Stimulated activated effector memory CD8-positive, alpha-beta T cell treated with anti-CD3 and anti-CD28 coated beads, Interleukin-12 subunit alpha, Interleukin-12 subunit beta, amount 100 ng/mL, for 72 hours (primary cell): ENCODE results near the gene JPH2.
"Not testable (repeated sequence)": the region's sequence is repeated elsewhere in the genome, so short reads cannot be mapped to it uniquely, and the experiment has no call there.

Experiments used
- ATAC-seq: fragments of 150-1000 bp; cut with Tn5 transposase; 2 replicates; pipeline ENCODE4 v1.10.0; 2021
- DNase-seq, 2 donors: peaks; one replicate each; pipeline ENCODE4 v3.0.0; 2021 to 2022; ENCODE audit warnings: low spot score in 2 of 2
- H3K27ac Mint-ChIP-seq: one replicate; pipeline ENCODE4 v1.8.0; 2022; ENCODE audit warnings: mild to moderate bottlenecking, mixed read lengths
- H3K36me3 Mint-ChIP-seq: one replicate; pipeline ENCODE4 v1.8.0; 2022; ENCODE audit warnings: mild to moderate bottlenecking, mixed read lengths
- H3K4me1 Mint-ChIP-seq: one replicate; pipeline ENCODE4 v1.8.0; 2022; ENCODE audit warnings: mixed read lengths
- H3K4me3 Mint-ChIP-seq: one replicate; pipeline ENCODE4 v1.8.0; 2022; ENCODE audit warnings: mild to moderate bottlenecking, mixed read lengths
- H3K9me3 Mint-ChIP-seq: one replicate; pipeline ENCODE4 v1.8.0; 2022; ENCODE audit warnings: mixed read lengths

JPH2 gene

DNA sequence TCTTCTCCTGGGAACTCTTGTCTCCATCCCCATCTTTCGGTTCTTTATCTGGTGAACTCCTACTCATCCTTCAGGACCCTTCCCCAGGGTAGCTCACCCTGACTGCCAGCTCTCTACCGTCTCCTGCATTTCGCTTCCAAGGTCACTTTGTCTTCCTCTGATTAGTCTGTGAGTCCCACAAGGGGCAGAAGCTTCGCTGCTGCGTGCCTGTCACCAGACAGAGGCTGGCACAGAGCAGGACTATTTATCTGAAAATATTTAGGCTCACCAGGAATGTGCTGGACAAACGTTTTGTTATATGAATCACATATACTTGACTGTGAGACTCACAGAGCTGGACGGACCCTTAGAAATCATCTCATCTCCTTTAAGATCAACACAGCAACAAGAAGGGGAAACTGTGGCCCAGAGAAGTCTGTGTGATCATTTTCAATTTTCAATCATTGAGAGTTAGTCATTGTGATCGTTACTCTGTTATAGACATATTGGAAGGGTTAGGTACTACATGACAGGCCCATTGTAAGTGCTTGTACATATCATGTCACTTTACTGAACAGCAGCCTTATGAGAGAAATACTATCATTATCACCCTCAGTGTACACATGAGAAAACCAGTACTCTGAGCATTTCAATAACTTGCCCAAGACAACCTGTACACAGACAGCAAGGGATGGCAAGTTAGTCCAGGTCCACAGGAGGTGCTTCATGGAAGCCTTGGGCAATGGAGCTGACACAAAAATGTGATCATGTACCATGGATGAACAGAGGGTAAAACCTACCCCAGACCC, 51.4 kb downstream of the JPH2 start:
- Mint-ChIP-seq H3K4me3 (no peak overlapping the region), H3K4me1 (no peaks in the 10 kb centered on the region), H3K9me3 (no peaks in the 10 kb centered on the region), H3K27ac (no peak overlapping the region), H3K36me3 (no peaks in the 10 kb centered on the region)
- ATAC-seq (peak; percentile 57), DNase-seq (no peak)

GRCh38 chr20:44135012-44135412, 52.0 kb downstream of the JPH2 start:
- DNase-seq (no peak), ATAC-seq (peak; percentile 68)
- Mint-ChIP-seq H3K4me1 (no peaks in the 10 kb centered on the region), H3K4me3 (no peak overlapping the region), H3K36me3 (no peaks in the 10 kb centered on the region), H3K9me3 (no peaks in the 10 kb centered on the region), H3K27ac (no peak overlapping the region)

GRCh38 chr20:44133424-44133823, 53.6 kb downstream of the JPH2 start:
- Mint-ChIP-seq H3K4me1 (no peaks in the 10 kb centered on the region), H3K27ac (no peak overlapping the region), H3K9me3 (no peaks in the 10 kb centered on the region), H3K36me3 (no peaks in the 10 kb centered on the region), H3K4me3 (no peak overlapping the region)
- ATAC-seq (no peak), DNase-seq (no peak)

- no peak overlapping the region for H3K4me3 Mint-ChIP-seq
- DNase-seq = no peak
- H3K4me1 Mint-ChIP-seq = no peaks in the 10 kb centered on the region
- ATAC-seq = no peak
- no peaks in the 10 kb centered on the region for H3K36me3 Mint-ChIP-seq
- H3K27ac Mint-ChIP-seq = no peak overlapping the region
- no peaks in the 10 kb centered on the region for H3K9me3 Mint-ChIP-seq
Observed at GRCh38 chr20:44131704-44132103, 55.3 kb downstream of the JPH2 start.

GRCh38 chr20:44129911-44130718, 56.9 kb downstream of the JPH2 start:
- no peaks in the 10 kb centered on the region for H3K9me3 Mint-ChIP-seq
- ATAC-seq = no peak
- H3K36me3 Mint-ChIP-seq = no peaks in the 10 kb centered on the region
- no peaks in the 10 kb centered on the region for H3K4me1 Mint-ChIP-seq
- DNase-seq = no peak
- H3K4me3 Mint-ChIP-seq = no peak overlapping the region
- no peak overlapping the region for H3K27ac Mint-ChIP-seq

DNA sequence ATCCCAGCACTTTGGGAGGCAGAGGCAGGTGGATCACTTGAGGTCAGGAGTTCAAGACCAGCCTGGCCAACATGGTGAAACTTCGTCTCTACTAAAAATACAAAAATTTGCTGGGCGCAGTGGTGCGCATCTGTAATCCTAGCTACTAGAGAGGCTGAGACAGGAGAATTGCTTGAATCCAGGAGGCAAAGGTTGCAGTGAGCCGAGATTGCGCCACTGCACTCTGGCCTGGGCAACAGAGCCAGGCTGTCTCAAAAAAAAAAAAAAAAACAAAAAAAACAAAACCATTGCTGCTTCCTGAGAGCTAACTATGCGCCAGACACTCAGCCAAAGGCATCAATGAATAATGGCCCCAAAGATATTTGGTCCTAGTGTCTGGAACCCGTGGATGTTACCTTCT, 57.7 kb downstream of the JPH2 start:
- not testable (repeated sequence) for H3K9me3 Mint-ChIP-seq, H3K27ac Mint-ChIP-seq, H3K4me1 Mint-ChIP-seq, ATAC-seq, DNase-seq, H3K36me3 Mint-ChIP-seq, H3K4me3 Mint-ChIP-seq

DNA sequence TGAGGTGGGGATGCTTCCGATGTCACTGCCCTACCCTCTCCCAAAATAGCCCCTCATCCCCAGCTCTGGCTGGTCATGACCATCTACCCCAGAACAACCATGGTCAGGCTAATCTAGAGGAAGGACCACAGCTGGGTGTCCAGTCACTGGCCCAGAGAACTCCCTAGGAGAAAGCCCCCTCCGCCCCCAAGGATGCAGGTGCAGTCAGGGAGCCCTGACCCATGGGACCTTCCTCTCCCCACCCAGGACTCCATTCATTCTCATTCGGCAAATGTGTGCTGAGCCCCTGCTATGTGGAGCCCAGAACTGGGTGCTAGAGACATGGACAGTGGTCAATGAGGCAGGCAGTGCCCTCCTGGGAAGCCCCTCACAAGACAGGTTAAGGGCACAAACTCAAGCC, 60.5 kb downstream of the JPH2 start:
- Mint-ChIP-seq H3K4me1 (no peaks in the 10 kb centered on the region), H3K9me3 (no peaks in the 10 kb centered on the region), H3K27ac (no peak overlapping the region), H3K4me3 (no peak overlapping the region), H3K36me3 (no peaks in the 10 kb centered on the region)
- DNase-seq (no peak), ATAC-seq (no peak)

DNA sequence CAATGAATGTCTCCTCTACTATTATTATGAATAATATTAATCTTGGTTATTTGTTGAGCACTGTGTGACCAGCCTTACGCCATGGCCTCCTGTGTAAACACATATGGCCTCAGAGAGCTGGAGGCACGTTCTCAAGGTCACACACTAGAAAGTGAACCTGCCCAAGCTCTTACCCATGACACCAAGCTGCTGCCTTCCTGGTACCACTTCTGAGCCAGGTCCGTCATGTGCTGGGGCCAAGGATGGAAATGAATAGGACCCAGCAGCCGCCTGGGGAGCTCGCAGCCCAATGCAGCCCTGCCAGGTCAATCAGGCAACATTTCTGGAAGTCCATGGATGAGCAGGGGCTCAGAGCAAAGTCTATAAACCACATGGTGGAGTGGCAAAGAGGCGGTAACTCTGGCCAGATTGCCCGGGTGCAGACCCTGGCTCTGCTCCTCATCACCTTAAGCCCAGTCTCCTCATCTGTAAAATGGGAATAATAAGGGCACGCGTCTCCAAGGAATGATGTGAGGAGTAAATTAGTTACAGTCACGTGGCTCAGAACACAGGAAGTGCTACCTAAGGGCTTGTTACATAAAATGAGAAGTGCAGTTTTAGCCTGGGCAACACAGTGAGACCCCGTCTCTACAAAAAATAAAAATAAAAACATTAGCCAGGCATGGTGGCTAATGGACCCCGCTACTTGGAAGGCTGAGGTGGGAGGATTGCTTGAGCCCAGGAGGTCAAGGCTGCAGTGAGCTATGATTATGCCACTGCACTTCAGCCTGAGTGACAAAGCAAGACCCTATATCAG, 61.5 kb downstream of the JPH2 start:
- Mint-ChIP-seq H3K4me1 (no peaks in the 10 kb centered on the region), H3K36me3 (no peaks in the 10 kb centered on the region), H3K27ac (no peak overlapping the region), H3K4me3 (no peak overlapping the region), H3K9me3 (no peaks in the 10 kb centered on the region)
- ATAC-seq (no peak), DNase-seq (no peak)

GRCh38 chr20:44123874-44124535, 63.0 kb downstream of the JPH2 start:
- Mint-ChIP-seq H3K4me1 (no peaks in the 10 kb centered on the region), H3K4me3 (no peak overlapping the region), H3K27ac (no peak overlapping the region), H3K9me3 (no peaks in the 10 kb centered on the region), H3K36me3 (no peaks in the 10 kb centered on the region)
- no peak for DNase-seq
- no peak for ATAC-seq

- H3K4me3 Mint-ChIP-seq = no peak overlapping the region
- ATAC-seq (no peak), DNase-seq (no peak)
- H3K27ac Mint-ChIP-seq = no peak overlapping the region
- H3K9me3 Mint-ChIP-seq = no peaks in the 10 kb centered on the region
- H3K4me1 Mint-ChIP-seq = no peaks in the 10 kb centered on the region
- H3K36me3 Mint-ChIP-seq = no peaks in the 10 kb centered on the region
Observed at GRCh38 chr20:44123251-44123650, 63.7 kb downstream of the JPH2 start.

DNA sequence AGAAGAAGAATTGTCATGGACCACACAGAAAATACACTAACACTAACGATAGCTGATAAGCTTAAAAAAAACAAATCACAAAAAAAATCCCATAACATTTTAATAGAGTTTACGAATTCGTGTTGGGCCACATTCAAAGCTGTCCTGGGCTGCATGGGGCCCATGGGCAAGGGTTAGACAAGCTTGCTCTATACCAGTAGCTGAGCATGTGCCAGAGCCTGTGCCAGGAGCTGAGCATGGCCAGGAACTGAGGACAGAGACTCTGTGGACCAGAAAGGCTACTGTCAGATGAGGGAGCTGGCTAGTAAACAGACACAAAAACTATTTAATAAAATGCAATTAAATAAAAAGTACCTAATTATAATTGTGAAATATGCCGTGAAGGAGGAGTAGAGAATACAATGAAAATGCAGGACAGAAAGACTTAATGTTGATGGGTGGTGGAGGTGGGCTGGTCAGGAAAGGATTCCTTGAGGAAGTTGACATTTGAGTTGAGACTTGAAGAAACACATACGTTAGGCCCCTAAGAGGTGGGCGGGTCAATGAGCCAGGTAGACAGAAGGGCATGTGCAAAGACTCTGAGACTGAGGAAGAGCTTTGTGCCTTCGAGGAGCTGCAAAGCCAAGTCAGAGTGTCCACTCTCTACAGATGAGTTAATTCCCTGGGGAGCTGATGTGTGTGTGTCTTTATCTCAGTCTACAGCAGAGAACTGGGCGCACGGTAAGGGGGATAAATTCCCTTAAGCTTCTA, 66.1 kb downstream of the JPH2 start:
- Mint-ChIP-seq H3K36me3 (no peaks in the 10 kb centered on the region), H3K9me3 (no peaks in the 10 kb centered on the region), H3K4me3 (no peak overlapping the region), H3K27ac (no peak overlapping the region), H3K4me1 (no peaks in the 10 kb centered on the region)
- DNase-seq (no peak), ATAC-seq (no peak)

GRCh38 chr20:44118185-44119033, 68.6 kb downstream of the JPH2 start:
- ATAC-seq (no peak), DNase-seq (no peak)
- H3K27ac Mint-ChIP-seq = no peak overlapping the region
- H3K36me3 Mint-ChIP-seq = no peaks in the 10 kb centered on the region
- H3K4me1 Mint-ChIP-seq = no peaks in the 10 kb centered on the region
- H3K4me3 Mint-ChIP-seq = no peak overlapping the region
- no peaks in the 10 kb centered on the region for H3K9me3 Mint-ChIP-seq

- no peak for ATAC-seq
- Mint-ChIP-seq H3K4me3 (no peak overlapping the region), H3K9me3 (no peaks in the 10 kb centered on the region)
Observed at GRCh38 chr20:44117296-44118184, 69.4 kb downstream of the JPH2 start.

More at GRCh38 chr20:44117296-44118184, 69.4 kb downstream of the JPH2 start:
- Mint-ChIP-seq H3K4me1 (no peaks in the 10 kb centered on the region), H3K27ac (no peak overlapping the region), H3K36me3 (no peaks in the 10 kb centered on the region)
- no peak for DNase-seq
